GM12873 (cell line): ENCODE results near the gene MAK.

Experiments used
- TF ChIP-seq, protein P1 (sequence below): IDR thresholded peaks from 2 replicates; pipeline ENCODE4 v1.5.1; 2012; ENCODE audit warnings: low read depth, mild to moderate bottlenecking, moderate library complexity, low read length, control low read depth; ENCODE audit not compliant: insufficient read depth; ENCODE audit errors: missing control alignments

Gene MAK

DNA sequence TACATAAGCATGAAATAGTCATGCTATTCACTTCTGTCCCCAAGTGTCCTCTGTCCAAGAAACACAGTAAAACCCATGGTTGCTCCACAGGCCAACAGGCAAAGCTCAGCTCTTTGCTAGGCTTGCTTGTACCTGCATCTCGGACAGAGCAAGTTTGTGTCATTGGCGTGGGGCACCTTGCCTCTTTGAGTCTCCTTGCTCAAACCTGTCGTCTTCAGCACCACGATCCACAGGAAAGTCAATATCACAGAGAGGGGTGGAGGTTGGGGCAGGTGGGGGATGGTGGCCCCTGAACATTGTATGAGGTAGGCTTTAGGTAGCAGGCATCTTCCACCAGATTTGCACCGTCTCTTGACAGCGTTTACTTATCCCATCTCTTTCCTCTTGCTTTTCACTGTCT is 94.8 kb downstream of the MAK start:
- TF ChIP-seq, protein P1, sequence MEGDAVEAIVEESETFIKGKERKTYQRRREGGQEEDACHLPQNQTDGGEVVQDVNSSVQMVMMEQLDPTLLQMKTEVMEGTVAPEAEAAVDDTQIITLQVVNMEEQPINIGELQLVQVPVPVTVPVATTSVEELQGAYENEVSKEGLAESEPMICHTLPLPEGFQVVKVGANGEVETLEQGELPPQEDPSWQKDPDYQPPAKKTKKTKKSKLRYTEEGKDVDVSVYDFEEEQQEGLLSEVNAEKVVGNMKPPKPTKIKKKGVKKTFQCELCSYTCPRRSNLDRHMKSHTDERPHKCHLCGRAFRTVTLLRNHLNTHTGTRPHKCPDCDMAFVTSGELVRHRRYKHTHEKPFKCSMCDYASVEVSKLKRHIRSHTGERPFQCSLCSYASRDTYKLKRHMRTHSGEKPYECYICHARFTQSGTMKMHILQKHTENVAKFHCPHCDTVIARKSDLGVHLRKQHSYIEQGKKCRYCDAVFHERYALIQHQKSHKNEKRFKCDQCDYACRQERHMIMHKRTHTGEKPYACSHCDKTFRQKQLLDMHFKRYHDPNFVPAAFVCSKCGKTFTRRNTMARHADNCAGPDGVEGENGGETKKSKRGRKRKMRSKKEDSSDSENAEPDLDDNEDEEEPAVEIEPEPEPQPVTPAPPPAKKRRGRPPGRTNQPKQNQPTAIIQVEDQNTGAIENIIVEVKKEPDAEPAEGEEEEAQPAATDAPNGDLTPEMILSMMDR: no peak

DNA sequence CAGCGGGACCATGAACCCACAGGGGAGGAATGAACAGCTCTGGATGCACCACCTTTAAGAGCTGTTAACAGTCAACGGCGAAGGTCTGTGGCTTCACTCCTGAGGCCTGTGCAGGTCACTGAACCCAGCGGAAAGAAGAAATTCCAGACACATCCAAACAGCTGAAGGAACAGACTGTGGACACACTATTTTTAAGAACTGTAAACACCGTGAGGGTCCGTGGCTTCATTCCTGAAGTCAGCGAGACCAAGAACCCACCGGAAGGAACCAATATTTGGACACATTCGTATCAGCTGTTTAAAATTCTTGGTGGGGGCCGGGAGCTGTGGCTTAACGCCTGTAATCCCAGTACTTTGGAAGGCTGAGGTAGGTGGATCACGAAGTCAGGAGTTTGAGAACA is 96.1 kb downstream of the MAK start:
- TF ChIP-seq, protein P1: no peak

DNA sequence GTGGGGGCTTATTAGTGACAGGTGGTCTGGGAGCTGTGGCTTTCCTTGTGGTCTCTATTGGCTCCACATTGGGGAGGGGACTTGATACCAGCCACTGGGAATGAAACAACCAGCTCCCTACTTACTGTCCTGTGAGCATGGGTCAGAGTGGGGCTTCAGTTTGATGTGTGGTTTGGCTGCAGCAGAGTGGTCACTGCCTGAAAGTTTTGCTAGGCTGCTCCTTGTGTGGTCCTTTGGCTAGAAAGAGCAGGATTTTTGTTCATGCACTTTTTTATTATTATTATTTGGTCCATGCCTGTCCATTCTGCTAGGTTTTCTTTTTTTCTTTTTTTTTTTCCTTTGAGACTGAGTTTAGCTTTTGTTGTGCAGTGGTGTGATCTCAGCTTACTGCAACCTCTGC is 98.3 kb downstream of the MAK start:
- TF ChIP-seq, protein P1: no peak

DNA sequence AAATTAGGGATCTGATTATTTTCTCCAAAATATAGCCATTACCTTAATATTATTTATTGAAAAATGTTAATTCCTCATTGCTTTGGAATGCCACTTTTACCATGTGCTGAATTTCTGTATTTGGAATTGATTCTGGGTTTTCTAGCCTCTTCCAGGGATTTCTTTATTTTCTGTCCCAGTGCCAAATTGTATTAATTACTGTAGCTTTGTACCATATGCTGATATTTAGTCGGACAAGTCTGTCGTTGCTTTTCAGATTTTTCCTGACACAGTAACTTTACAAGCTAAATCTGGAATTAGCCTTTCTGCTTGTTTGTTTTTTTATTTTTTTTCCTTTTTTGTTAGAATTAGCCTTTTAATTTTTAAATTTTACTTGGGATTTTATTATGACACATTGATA is 101.6 kb downstream of the MAK start:
- TF ChIP-seq, protein P1: no peak

DNA sequence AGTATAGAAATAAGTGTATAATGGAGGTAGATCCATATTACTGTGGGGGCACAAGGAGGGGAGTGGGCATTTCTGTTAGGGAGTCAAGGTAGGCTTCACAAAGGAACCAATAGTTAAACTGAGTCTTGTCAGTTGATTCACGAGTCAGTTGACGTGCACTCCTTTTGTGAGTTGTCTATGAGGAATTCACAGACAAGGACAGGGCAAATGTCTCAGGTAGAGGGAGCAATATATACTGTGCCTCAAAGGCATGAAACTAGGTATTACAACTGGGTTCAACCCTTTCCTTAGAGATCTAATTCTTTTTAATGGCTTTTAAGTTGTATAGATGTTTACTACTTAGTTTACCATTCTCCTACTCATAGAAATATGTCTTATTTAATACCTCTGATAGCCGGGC is 104.5 kb downstream of the MAK start:
- TF ChIP-seq, protein P1: no peak

DNA sequence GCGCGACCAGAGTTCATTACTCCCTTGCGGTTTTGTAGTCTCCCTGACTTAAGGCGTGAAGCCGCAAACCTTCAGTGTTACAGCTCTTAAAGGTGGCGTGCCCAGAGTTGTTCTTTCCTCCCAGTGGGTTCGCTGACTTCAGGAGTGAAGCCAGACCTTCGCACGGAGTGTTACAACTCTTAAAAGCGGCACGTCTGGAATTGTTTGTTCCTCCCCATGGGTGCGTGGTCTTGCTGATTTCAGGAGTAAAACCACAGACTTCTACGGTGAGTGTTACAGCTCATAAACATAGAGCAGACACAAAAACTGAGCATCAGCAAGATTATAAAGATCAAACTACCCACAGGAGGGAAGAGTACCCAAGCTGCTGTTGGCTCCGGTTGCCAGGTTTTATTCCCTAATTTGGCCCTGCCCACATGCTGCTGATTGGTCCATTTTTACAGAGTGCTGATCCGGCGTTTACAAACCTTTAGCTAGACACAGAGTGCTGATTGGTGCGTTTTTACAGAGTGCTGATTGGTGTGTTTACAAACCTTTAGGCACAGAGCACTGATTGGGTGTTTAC is 105.1 kb downstream of the MAK start:
- TF ChIP-seq, protein P1: no peak

DNA sequence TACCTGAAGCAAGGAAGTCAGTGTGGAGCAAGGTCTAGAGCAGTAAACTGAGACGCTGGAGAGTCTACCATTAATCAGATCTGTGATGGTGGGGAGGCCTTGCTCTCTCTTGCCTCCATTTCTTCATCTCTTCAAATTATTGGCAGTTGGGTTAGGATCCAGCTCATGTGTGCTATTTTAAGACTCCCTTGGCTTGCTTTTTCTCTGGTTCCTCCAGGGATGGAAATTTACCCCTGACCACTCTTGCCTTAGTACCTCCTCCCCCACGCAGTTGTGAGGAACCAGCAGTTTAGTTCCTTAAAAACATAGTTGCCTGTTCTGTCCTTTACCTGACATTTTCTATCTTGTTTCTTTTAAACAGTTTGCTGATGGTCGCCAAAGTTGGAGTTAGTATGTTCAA is 108.1 kb downstream of the MAK start:
- TF ChIP-seq, protein P1: no peak
